TTC549 (cell line): ENCODE measurements around the gene HOXD8.
A peak's percentile ranks its signal among the peaks of the same experiment; 100 is the strongest.

Experiments used
- FAIRE-seq: peaks from 2 replicates; lab custom pipeline; 2012; peaks lifted over from hg19 to GRCh38; lab: Jason Lieb, UNC

The HOXD8 gene

GRCh38 chr2:176130957-176131847 lies 1.7 kb downstream of the HOXD8 start:
- no peak for FAIRE-seq

GRCh38 chr2:176131848-176132158 lies 2.3 kb downstream of the HOXD8 start:
- peak; percentile 36 for FAIRE-seq

GRCh38 chr2:176132205-176133171 lies 3.0 kb downstream of the HOXD8 start:
- peak; percentile 73 for FAIRE-seq

GRCh38 chr2:176133389-176133788 lies 3.9 kb downstream of the HOXD8 start:
- no peak for FAIRE-seq

DNA sequence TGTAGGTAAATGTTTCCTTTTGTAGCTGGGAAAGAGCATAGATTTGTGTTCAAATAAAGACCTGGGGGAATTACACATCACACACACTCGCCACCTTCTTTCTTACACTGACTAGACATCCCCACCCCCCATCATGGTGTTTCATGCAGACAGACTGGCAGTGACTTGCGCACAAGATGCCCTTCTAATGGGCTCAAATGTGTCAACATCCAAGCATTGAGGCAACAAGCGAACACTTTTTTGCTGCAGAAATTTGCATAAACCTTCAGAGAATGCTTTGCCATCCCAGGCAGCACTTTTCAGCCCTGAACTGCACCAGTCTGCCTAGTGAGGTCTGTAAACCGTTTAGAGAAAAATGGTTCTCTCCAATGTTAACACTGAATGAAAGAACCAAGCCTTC lies 4.5 kb downstream of the HOXD8 start:
- no peak for FAIRE-seq

DNA sequence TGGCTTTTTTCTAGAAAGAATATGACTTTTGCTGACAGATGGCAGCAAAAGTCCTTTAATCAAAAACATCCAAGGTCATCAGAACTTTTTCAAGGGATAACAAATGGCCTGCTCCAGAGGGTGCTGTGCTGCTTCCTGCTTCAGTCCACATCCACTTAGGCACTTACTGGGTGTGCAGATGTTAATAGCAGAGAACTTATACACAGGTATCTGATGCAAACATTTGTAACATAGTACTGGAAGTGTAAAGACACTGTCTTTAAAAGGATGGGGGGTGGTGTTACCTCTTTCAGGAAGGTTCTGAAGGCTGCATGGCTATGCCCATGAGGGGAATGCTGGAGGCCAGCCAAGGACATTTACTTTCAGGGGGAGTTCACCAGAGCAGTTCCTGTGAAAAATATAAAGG lies 5.5 kb downstream of the HOXD8 start:
- no peak for FAIRE-seq

- FAIRE-seq = peak; percentile 56
Observed at GRCh38 chr2:176136374-176137251, 7.1 kb downstream of the HOXD8 start.

GRCh38 chr2:176137252-176137580 lies 7.7 kb downstream of the HOXD8 start:
- no peak for FAIRE-seq

GRCh38 chr2:176137906-176138305 lies 8.4 kb downstream of the HOXD8 start:
- no peak for FAIRE-seq

DNA sequence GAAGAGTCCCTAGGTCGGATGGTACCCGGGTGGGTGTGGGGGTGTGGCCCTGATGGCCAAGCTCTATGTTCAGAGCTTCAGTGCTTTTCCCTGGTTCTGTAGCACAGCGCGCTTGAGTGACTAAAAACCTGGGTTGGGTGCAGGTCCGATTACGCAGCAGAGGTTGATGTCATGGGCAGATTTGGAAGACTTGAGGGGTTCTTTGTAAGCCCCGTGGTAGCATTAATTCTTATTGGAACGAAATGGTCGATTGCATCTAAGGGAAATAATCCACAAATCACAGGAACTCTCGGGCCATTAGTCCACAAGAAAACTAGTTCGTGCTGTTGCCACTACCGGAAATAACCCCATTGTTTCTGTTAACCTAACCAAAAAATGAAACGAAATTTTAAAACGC lies 9.0 kb downstream of the HOXD8 start:
- FAIRE-seq = no peak

DNA sequence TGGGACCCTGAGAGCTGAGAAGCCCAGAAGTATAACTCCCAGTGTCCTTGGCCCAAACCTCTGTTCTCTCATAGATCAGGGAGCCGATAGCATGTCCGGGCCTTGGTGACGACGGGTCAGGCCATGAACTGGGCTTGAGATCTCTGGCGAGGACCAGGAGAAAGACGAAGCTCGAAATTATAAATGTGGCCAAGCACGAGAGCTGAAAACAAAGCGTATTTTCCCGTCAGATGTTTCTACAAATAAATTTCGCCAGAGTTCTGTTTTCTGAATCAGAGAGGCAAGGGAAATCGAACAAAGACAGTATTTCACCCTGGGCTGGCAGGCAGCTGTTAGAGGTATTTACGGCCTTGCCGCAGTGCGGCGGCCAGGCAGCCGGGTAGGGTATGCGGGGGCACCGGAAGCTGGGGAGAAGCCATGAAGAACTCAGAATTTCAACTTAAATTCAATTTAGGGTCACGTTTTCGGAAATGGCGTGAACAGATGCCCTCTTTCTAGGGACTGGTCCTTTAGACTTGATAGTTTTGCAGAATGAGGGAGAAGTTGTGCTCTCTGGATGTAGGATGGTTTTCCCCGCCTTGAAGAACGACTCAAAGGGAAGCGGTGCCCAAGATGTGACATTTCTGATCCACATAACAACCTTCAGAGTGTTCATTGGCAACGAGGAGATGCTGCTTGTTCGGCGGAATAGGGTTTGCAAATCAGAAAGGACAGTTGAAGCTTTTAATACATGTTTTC lies 9.6 kb downstream of the HOXD8 start:
- FAIRE-seq = no peak

- FAIRE-seq = no peak
Observed at GRCh38 chr2:176139661-176140512, 10.4 kb downstream of the HOXD8 start.

- FAIRE-seq = no peak
Observed at GRCh38 chr2:176140513-176141317, 11.2 kb downstream of the HOXD8 start.

- no peak for FAIRE-seq
Observed at GRCh38 chr2:176142281-176142680, 12.8 kb downstream of the HOXD8 start.

GRCh38 chr2:176145085-176145969 lies 15.8 kb downstream of the HOXD8 start:
- no peak for FAIRE-seq

GRCh38 chr2:176146101-176146500 lies 16.6 kb downstream of the HOXD8 start:
- FAIRE-seq = no peak

- no peak for FAIRE-seq
Observed at GRCh38 chr2:176146645-176147044, 17.1 kb downstream of the HOXD8 start.

GRCh38 chr2:176147210-176147799 lies 17.8 kb downstream of the HOXD8 start:
- no peak for FAIRE-seq
